Loucy (cell line): Measurements from ENCODE around the gene LCMT2.
A peak's percentile ranks its signal among the peaks of the same experiment; 100 is the strongest.

Source experiments
- H2AFZ ChIP-seq: fragments of 200-600 bp; sonication (generic); 2 replicates; pipeline ENCODE4 v1.6.0; 2016; ENCODE audit warnings: antibody characterized with exemption, mild to moderate bottlenecking, low read length, moderate library complexity
- H3F3A ChIP-seq: fragments of 200-600 bp; 2 replicates; pipeline ENCODE4 v1.6.0; 2016; ENCODE audit warnings: antibody characterized with exemption, low read depth, mild to moderate bottlenecking
- H3K27me3 ChIP-seq: fragments of 200-600 bp; sonication (generic); 2 replicates; pipeline ENCODE4 v1.6.1; 2014; ENCODE audit warnings: low read length, mild to moderate bottlenecking; ENCODE audit not compliant: insufficient read depth, poor library complexity, severe bottlenecking
- H3K36me3 ChIP-seq: fragments of 200-600 bp; sonication (generic); 2 replicates; pipeline ENCODE4 v1.6.1; 2016; ENCODE audit warnings: low read length; ENCODE audit not compliant: insufficient read depth
- H3K4me1 ChIP-seq: fragments of 200-600 bp; sonication (generic); 2 replicates; pipeline ENCODE4 v1.5.1; 2014; ENCODE audit warnings: low read length, mild to moderate bottlenecking; ENCODE audit not compliant: insufficient read depth, poor library complexity, severe bottlenecking
- H3K4me2 ChIP-seq: fragments of 200-600 bp; sonication (generic); 2 replicates; pipeline ENCODE4 v1.6.0; 2014; ENCODE audit warnings: antibody characterized with exemption, low read length, low read depth, mild to moderate bottlenecking; ENCODE audit not compliant: poor library complexity, severe bottlenecking
- H3K4me3 ChIP-seq: fragments of 200-600 bp; sonication (generic); 2 replicates; pipeline ENCODE4 v1.5.1; 2014; ENCODE audit warnings: low read length, mild to moderate bottlenecking, mixed read lengths; ENCODE audit not compliant: poor library complexity, severe bottlenecking
- H3K79me2 ChIP-seq: fragments of 200-600 bp; sonication (generic); 2 replicates; pipeline ENCODE4 v1.6.1; 2014; ENCODE audit warnings: low read length; ENCODE audit not compliant: insufficient read depth
- H3K9ac ChIP-seq: fragments of 200-600 bp; sonication (generic); 2 replicates; pipeline ENCODE4 v1.6.0; 2014; ENCODE audit warnings: mild to moderate bottlenecking, low read depth, low read length, moderate library complexity; ENCODE audit not compliant: poor library complexity, severe bottlenecking
- H3K9me2 ChIP-seq: fragments of 200-600 bp; sonication (generic); replicated peaks from 2 replicates; pipeline ENCODE4 v1.6.1; 2016; ENCODE audit warnings: low read depth, low read length, mixed read lengths
- H3K9me3 ChIP-seq: fragments of 200-600 bp; sonication (generic); 2 replicates; pipeline ENCODE4 v1.6.1; 2014; ENCODE audit warnings: mild to moderate bottlenecking, antibody characterized with exemption, low read length, low read depth; ENCODE audit not compliant: insufficient read depth
- H4K20me1 ChIP-seq: fragments of 200-600 bp; sonication (generic); 2 replicates; pipeline ENCODE4 v1.6.0; 2014; ENCODE audit warnings: antibody characterized with exemption, low read length, mild to moderate bottlenecking; ENCODE audit not compliant: insufficient read depth, poor library complexity, severe bottlenecking
- CTCF ChIP-seq: fragments of 200-600 bp; sonication (generic); conservative IDR thresholded peaks from 2 replicates; pipeline ENCODE4 v1.5.1; 2014; ENCODE audit warnings: mild to moderate bottlenecking, antibody characterized with exemption, low read length
- EZH2phosphoT487 ChIP-seq: fragments of 200-600 bp; IDR thresholded peaks from 2 replicates; pipeline ENCODE4 v1.6.1; 2018; ENCODE audit warnings: antibody characterized with exemption, mild to moderate bottlenecking, moderate library complexity, borderline replicate concordance

Gene LCMT2

GRCh38 chr15:43346305-43346704 is 15.9 kb upstream of the LCMT2 start:
- Histone ChIP-seq H3K9ac (no peak overlapping the region), H3F3A (no peaks in the 10 kb centered on the region), H3K4me3 (no peak overlapping the region), H3K36me3 (peaks cover 15% of the 10 kb centered on the region; the same call in 1 of the 2 replicates), H3K79me2 (no peaks in the 10 kb centered on the region), H3K4me2 (no peak overlapping the region), H3K9me2 (no peaks in the 10 kb centered on the region), H4K20me1 (no peaks in the 10 kb centered on the region), H3K27me3 (no peaks in the 10 kb centered on the region), H3K9me3 (no peaks in the 10 kb centered on the region), H3K4me1 (no peaks in the 10 kb centered on the region), H2AFZ (no peak overlapping the region)
- TF ChIP-seq CTCF (peak; percentile 52), EZH2phosphoT487 (no peak)

- H3K9me2 ChIP-seq = no peaks in the 10 kb centered on the region
- H4K20me1 ChIP-seq = peaks cover 10% of the 10 kb centered on the region
- peak overlapping the region; percentile 89 for H3K4me3 ChIP-seq
- peak overlapping the region; percentile 98 for H3K9ac ChIP-seq
- peaks cover 47% of the 10 kb centered on the region for H3K79me2 ChIP-seq
- peak overlapping the region; percentile 76 for H3K4me2 ChIP-seq
- H3K27me3 ChIP-seq = peaks cover 4% of the 10 kb centered on the region
- no peaks in the 10 kb centered on the region for H3K9me3 ChIP-seq
- peaks cover 36% of the 10 kb centered on the region for H3K4me1 ChIP-seq
- no peaks in the 10 kb centered on the region for H3K36me3 ChIP-seq
- H3F3A ChIP-seq = no peaks in the 10 kb centered on the region
- TF ChIP-seq EZH2phosphoT487 = no peak
- TF ChIP-seq CTCF = no peak
- peak overlapping the region; percentile 88 for H2AFZ ChIP-seq
Observed at GRCh38 chr15:43330780-43331087, 361 bp upstream of the LCMT2 start.

GRCh38 chr15:43329217-43329959 is 985 bp downstream of the LCMT2 start:
- TF ChIP-seq EZH2phosphoT487 (no peak), CTCF (no peak)
- H3K9me3 ChIP-seq = no peaks in the 10 kb centered on the region
- peak overlapping the region; percentile 100 for H3K4me2 ChIP-seq
- H3K36me3 ChIP-seq = no peaks in the 10 kb centered on the region
- peaks cover 4% of the 10 kb centered on the region; the same call in 1 of the 2 replicates for H3F3A ChIP-seq
- H2AFZ ChIP-seq = peak overlapping the region; percentile 88
- H3K9me2 ChIP-seq = no peaks in the 10 kb centered on the region
- H3K4me3 ChIP-seq = peak overlapping the region; percentile 89
- peak overlapping the region; percentile 98 for H3K9ac ChIP-seq
- peaks cover 10% of the 10 kb centered on the region for H4K20me1 ChIP-seq
- peaks cover 4% of the 10 kb centered on the region for H3K27me3 ChIP-seq
- peaks cover 36% of the 10 kb centered on the region for H3K4me1 ChIP-seq
- peaks cover 47% of the 10 kb centered on the region for H3K79me2 ChIP-seq
